Posterior cingulate gyrus (tissue), 11 donors: ENCODE results near the gene CD68.
A peak's percentile ranks its signal among the peaks of the same experiment; 100 is the strongest.

Experiments
- DNase-seq, 10 donors: peaks; one replicate each; pipeline versions ENCODE4 v3.0.0 to v3.0.0-alpha.2; 2020 to 2021; ENCODE audit warnings: mixed read lengths in 3 of 10
- intact Hi-C: fragments of 100-400 bp; cut with DNase I; formaldehyde crosslinking; loops from one replicate; pipeline ENCODE4 v1.15.1; 2023

CD68 gene

GRCh38 chr17:7559320-7560171, 19.9 kb upstream of the CD68 start:
- DNase-seq, result peak in 1 of 10 donors; percentile 42
- intact Hi-C loops, result loop anchor here (5.0 kb wide), 1 partner anchor 207 kb away; the partner anchor contains the start of gene KCTD11

DNA sequence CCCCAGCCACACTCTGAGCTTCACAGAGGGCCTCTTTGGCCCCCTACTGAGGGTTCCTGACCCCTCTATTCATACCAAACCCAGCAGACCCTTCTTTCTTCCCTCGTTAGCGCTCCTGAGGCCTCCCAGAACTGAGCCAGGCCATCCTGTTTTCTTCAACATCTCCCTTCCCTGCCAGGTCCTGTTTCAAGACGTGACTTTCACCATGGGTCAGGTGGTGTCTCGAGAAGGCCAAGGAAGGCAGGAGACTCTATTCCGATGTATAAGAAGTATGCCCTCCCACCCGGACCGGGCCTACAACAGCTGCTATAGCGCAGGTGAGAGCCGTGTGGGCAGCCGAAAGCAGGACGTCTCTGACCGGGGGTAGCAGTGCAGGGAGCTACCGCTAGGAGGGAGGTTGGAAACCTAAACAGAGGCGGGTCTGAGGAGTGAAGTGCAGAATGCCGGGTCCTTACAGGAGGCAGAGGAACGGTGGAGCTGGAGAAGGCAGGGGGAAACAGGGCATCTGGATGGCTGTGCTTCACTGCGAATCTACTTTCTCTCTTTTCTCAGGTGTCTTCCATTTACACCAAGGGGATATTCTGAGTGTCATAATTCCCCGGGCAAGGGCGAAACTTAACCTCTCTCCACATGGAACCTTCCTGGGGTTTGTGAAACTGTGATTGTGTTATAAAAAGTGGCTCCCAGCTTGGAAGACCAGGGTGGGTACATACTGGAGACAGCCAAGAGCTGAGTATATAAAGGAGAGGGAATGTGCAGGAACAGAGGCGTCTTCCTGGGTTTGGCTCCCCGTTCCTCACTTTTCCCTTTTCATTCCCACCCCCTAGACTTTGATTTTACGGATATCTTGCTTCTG, 19.0 kb upstream of the CD68 start:
- intact Hi-C loops, result loop anchor here (1.0 to 5.0 kb wide), 3 partner anchors 46 to 208 kb away; partner anchors contain the start of genes KCTD11 and POLR2A
- DNase-seq, result peak in 5 of 10 donors; percentile 40 to 88 (median 57)

DNA sequence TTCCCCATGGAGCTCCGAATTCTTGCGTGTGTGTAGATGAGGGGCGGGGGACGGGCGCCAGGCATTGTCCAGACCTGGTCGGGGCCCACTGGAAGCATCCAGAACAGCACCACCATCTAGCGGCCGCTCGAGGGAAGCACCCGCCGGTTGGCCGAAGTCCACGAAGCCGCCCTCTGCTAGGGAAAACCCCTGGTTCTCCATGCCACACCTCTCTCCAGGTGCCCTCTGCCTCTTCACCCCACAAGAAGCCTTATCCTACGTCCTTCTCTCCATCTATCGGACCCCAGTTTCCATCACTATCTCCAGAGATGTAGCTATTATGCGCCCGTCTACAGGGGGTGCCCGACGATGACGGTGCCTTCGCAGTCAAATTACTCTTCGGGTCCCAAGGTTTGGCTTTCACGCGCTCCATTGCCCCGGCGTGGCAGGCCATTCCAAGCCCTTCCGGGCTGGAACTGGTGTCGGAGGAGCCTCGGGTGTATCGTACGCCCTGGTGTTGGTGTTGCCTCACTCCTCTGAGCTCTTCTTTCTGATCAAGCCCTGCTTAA, 18.3 kb upstream of the CD68 start:
- peak; percentile 77 to 98 (median 90) for DNase-seq
- intact Hi-C loops, result loop anchor here (1.0 to 5.0 kb wide), 3 partner anchors 47 to 209 kb away; partner anchors contain the start of genes KCTD11 and POLR2A

DNA sequence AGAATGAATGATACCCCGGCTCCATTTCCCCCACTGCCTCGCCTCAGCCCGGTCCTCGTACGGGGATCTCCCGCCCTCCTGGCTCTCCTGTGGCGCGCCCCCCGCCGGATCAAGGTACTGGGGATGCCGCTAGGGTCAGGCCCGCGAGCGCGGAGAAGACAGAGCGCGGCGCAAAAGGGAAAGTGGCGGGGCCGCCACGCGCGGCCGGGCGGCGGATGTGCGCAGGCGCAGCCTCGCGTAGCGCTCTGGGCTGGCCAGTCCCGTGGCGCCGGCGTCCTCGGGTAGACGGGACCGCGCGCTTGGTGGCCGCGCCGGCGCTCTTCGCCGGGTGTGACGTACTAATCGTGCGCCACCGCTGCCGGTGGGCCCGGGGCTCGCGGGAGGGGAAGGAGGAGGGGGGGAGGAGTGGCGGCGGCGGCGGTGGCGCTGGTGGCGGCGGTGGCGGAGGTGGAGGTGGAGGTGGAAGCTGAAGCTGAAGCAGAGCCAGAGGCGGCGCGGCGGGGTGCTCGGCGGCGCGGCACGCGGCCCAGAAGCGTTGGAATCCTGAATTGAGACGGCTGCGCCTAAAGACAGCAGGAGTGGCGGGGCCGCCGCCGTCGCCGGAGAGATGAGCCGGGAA, 17.7 kb upstream of the CD68 start, which contains the start of gene SENP3:
TSS of gene SENP3 (plus strand) at position 331 of the 619 bp plus-strand sequence. CDS start 1,158 bp downstream, outside the sequence.
- DNase-seq, result peak; percentile 82 to 98 (median 86)
- intact Hi-C loops, result loop anchor here (1.0 to 5.0 kb wide), 3 partner anchors 47 to 209 kb away; partner anchors contain the start of genes KCTD11 and POLR2A

DNA sequence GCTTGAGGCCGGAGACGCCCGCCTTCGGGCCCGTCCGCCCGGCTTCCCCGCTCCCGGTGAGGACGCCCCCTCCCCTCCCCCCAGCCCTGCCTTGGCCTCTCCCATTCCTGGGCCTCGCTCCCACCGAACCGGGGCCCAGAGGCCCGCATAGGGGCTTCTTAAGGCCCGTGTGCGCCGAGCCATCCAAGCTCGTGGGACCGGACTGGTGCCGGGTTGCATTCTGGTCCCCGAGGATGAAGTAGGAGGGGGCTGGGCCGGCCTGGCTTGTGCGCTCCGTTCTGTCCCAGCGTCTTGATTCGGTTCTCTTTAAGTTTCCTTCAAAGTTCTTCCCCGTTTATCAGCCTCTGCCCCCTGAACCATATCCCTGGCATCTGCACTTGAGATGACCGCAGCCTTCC, 17.2 kb upstream of the CD68 start:
- DNase-seq, result peak in 1 of 10 donors; percentile 70
- intact Hi-C loops, result loop anchor here (5.0 kb wide), 1 partner anchor 210 kb away; the partner anchor contains the start of gene KCTD11

GRCh38 chr17:7563115-7563869, 16.1 kb upstream of the CD68 start:
- peak in 2 of 10 donors; percentile 40 to 59 for DNase-seq
- intact Hi-C loops, result loop anchor here (5.0 kb wide), 1 partner anchor 211 kb away; the partner anchor contains the start of gene KCTD11

DNA sequence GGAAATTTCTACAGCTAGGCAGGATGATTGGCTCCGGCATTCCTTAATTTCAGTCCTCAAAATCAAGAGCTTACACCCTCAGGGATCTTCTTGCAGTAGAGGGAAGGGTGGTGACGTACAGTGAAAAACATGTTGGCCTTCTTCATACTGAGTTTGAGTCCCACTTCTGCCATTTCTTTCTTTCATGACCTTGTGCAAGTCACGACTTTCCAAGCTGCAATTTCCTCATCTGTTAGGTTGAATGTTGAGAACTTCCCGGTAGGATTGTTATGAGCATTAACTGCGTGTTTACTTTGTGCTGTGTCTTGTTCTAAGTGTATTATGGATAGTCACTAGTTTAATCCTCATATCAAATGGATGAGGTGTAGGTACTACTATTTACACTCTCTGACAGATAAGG, 9.9 kb upstream of the CD68 start:
- no peak for DNase-seq
- intact Hi-C loops, result no loop called here

DNA sequence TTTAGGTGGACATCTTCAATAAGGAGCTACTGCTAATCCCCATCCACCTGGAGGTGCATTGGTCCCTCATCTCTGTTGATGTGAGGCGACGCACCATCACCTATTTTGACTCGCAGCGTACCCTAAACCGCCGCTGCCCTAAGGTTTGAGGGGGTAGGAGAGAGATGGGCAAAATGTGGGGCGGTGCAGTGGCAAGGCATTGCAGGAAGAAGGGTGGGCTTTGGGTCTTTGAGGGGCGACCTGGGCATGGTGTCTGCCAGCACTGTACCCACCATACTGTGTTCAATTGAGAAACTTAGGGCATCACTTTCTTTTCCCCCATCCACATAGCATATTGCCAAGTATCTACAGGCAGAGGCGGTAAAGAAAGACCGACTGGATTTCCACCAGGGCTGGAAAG, 9.1 kb upstream of the CD68 start:
- intact Hi-C loops, result loop anchor here (5.0 kb wide), 1 partner anchor 117 kb away; the partner anchor contains the start of genes TP53 and WRAP53
- DNase-seq, result peak in 1 of 10 donors; percentile 65

DNA sequence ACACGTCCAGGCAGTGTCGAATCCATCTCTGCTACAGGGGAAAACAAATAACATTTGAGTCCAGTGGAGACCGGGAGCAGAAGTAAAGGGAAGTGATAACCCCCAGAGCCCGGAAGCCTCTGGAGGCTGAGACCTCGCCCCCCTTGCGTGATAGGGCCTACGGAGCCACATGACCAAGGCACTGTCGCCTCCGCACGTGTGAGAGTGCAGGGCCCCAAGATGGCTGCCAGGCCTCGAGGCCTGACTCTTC, 7.2 kb upstream of the CD68 start:
- intact Hi-C loops, result loop anchor here (5.0 kb wide), 1 partner anchor 115 kb away; the partner anchor contains the start of genes TP53 and WRAP53
- DNase-seq, result peak in 1 of 10 donors; percentile 100

DNA sequence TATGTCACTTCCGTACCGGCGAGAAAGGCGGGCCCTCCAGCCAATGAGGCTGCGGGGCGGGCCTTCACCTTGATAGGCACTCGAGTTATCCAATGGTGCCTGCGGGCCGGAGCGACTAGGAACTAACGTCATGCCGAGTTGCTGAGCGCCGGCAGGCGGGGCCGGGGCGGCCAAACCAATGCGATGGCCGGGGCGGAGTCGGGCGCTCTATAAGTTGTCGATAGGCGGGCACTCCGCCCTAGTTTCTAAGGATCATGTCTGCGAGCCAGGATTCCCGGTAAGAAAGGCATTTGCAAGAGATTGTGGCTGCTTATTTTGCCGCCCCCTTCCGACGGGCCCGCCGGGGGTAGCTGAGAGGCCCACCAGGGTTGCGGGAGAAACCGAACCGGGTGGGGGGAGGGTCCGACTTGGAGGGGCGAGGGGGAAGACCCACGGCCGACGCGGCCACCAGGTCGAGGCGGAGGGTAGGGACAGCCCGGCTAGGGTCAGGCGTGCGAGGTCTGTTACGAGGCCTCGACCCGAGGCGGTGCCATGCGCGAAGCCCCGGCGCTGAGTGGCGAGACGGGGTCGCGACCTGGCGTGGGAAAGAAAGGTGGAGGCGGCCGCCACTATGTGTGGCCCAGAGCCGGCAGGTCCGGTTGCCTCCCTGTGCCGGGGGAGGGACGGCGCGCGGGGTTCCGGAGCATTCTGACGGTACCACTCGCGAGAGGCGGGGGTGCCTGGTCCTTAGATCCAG, 6.7 kb upstream of the CD68 start:
- intact Hi-C loops, result loop anchor here (1.0 to 5.0 kb wide), 2 partner anchors 11 to 115 kb away; partner anchors contain the start of genes MPDU1, TP53 and WRAP53

DNA sequence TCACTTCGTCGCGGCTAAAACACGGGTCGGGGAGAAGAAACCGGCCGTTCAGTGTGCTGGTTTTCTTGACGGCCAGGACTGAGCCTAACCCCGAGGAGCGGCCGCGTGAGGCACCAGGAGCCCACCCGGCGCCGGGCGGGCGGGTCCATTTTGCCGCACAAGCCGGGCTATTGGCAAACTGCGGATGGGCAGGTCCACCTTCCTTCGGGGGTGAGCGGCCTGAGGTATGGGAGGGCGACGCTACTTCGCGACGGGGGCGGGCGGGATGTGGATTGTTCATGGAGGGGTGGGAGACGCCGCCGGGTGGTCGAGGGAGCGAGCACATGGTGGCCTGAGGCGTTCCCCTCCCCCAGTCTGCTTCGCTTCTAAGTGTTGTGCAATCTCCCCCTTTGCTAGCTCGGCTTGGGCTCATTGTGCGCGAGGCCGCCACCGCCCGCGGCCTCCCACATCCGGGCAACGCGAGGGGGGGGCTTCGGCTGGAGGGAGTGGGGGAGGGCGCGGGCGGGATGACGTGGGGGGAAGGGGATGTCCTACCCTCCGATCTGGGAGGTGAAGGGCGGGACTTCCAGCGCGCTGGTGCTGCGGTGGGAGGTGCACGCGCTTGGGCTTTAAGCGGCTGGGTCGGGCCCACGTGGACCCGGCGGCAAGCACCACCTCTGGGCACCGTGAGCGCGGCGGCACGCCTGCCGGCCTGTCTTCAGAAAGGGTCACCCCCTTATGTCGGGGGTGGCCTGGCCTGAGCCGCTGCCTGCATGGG, 5.9 kb upstream of the CD68 start:
- intact Hi-C loops, result loop anchor here (1.0 to 5.0 kb wide), 2 partner anchors 10 to 114 kb away; partner anchors contain the start of genes MPDU1, TP53 and WRAP53
- DNase-seq, result peak; percentile 79 to 98 (median 86)

More for the DNA sequence above, 6.7 kb upstream of the CD68 start:
- DNase-seq, result peak in 9 of 10 donors; percentile 99 to 100 (median 100)

DNA sequence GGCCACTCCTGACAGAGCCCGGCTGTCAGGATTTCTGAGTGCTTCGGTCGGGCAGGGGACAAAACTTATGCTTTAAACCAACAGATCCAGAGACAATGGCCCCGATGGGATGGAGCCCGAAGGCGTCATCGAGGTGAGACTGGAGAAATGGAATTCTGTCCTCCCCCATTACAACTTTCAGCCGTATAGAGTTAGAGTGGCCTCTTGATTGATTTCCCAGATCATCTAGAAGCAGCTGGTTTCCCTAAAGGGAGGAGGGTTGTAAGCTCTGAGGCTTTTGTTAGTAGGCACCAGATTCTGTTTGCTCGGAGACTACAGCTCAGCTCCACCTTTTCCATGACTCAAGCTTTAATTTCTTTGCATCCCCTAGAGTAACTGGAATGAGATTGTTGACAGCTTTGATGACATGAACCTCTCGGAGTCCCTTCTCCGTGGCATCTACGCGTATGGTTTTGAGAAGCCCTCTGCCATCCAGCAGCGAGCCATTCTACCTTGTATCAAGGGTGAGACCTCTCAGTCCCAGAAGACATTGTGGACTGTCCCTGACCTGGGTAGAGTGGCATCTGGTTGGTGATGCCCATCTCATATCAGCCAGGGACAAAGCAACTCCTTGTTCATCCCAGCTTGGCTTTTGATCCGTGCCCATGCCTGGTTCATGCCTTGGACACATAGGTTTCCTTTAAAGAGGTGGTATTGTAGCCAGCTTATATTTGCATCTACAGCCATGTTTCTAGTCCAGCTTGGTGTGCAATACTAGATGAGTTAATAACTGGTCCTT, 5.1 kb upstream of the CD68 start:
- DNase-seq, result peak in 2 of 10 donors; percentile 8 to 13
- intact Hi-C loops, result loop anchor here (5.0 kb wide), 1 partner anchor 113 kb away; the partner anchor contains the start of genes TP53 and WRAP53

GRCh38 chr17:7575481-7575883, 4.0 kb upstream of the CD68 start:
- intact Hi-C loops, result no loop called here
- peak in 1 of 10 donors; percentile 17 for DNase-seq

DNA sequence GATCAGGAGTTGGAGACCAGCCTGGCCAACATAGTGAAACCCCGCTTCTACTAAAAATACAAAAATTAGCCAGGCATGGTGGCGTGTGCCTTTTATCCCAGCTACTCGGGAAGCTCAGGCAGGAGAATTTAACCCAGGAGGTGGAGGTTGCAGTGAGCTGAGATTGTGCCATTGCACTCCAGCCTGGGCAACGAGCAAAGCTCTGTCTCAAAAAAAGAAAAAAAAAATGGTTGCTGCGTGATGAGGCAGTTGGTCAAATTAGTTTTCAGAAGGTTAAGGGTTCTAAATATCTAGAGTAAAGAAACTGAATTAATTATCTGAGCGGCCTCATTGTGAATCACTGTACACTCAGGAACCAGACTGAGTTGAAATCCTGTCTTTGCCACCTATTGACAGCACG, 3.5 kb upstream of the CD68 start:
- intact Hi-C loops, result no loop called here
- DNase-seq, result peak in 1 of 10 donors; percentile 20

DNA sequence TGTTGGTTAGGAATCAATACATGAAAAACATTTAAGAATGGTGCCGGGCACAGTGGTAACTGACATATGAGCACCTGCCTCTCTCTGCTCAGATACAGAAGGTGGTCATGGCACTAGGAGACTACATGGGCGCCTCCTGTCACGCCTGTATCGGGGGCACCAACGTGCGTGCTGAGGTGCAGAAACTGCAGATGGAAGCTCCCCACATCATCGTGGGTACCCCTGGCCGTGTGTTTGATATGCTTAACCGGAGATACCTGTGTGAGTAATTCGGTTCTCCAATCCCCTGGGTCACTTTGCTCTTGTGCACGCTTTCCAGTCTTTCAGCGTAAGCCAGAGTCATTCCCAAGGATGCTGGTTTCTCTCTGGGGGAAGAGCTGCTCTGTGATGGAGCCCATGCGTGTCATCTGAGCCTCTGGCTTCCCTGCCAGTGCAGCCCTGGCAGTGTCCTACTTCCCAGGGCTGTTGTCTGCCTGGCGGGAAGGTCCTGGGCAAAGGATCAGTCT, 3.0 kb upstream of the CD68 start:
- intact Hi-C loops, result no loop called here
- peak in 2 of 10 donors; percentile 25 to 35 for DNase-seq
